AG09319 (cell line): Measurements from ENCODE around the gene PDGFA.
A peak's percentile ranks its signal among the peaks of the same experiment; 100 is the strongest.

Experiments
- DNase-seq: peaks from one replicate; pipeline ENCODE4 v3.0.0-alpha.2; 2010; ENCODE audit warnings: low read depth; ENCODE audit errors: extremely low read depth
- CTCF ChIP-seq: IDR thresholded peaks from 2 replicates; pipeline ENCODE4 v1.5.1; 2011; ENCODE audit warnings: low read depth, mild to moderate bottlenecking, inconsistent platforms, low read length, moderate library complexity

PDGFA gene

GRCh38 chr7:524800-525199 lies 5.2 kb upstream of the PDGFA start:
- no peak for DNase-seq
- no peak for TF ChIP-seq CTCF

DNA sequence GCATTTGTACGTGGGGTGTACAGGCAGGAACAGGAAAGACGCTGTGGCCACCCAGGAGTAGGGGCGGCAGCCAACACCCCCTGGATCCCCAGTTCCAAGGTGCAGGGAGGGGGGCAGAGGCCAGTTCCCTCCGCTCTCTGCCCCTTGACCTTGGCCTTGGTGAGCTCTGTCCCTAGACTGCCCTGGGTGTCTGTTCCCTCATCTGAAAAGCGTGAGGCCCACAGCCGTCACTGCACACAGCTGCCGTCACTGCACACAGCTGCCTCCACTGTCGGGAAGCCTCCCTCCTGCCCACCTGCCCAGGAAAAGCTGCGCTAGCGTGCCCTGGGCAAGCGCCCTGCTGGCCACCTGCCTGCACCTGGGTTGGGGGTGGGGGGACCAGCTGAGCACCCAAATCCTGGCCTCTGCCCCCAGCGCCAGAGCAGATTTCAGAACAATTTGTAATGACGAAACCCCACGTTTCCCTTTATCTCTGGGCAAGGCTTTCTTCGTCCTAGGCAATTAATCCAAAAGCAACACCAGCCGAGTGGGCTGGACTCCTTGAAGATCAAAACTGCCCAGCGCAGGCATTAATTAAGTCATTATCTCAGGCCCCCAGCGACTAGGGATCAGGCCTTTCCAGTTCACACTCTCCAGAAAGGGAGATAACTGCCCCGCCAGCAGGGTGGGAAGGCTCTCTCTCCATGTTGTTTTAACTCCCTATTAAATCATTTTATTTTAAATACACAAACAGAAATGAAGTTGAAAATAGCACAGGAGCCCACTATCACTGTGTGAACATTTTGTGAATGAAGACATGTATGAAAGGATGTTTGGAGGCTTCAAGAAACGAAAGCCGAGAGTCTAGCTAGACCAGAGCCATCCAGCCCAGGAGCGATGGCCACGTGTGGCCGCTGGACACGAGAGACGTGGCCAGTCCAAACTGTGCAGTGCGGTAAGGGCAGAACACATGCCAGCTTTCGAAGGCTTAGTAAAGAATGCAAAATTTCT lies 4.0 kb upstream of the PDGFA start:
- no peak for DNase-seq
- TF ChIP-seq CTCF, result no peak

DNA sequence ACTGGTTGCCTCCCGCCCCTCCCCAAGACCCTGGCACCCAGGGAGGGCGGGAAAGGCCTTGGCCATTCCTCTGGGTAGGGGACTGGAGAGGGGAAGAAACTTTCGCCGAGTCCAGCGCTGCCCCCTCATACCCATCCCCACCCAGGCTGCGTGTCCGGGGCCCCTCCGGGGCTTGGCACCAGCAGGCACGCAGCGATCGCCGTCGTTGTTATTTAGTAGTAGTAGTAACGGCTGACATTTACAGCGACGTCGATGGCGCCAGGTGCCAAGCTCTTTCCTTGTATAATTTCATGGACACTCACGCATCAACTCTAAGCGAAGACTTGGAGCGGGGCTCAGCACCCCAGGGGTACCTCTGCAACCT lies 3.3 kb upstream of the PDGFA start:
- no peak for DNase-seq
- TF ChIP-seq CTCF, result no peak

- no peak for DNase-seq
- TF ChIP-seq CTCF, result no peak
Measured at GRCh38 chr7:522071-522950, 2.7 kb upstream of the PDGFA start.

GRCh38 chr7:521221-522070 lies 1.8 kb upstream of the PDGFA start:
- TF ChIP-seq CTCF, result no peak
- no peak for DNase-seq

- TF ChIP-seq CTCF, result peak; percentile 21
- no peak for DNase-seq
Measured at GRCh38 chr7:520503-521161, 986 bp upstream of the PDGFA start.
